ENCODE data around the gene EHBP1L1. TPM values are rescaled to one million over a fixed set of nuclear protein-coding genes. Genes with fewer than 3 reads are reported as not detected.
A peak's percentile ranks its signal among the peaks of the same experiment; 100 is the strongest.

EHBP1L1 gene
- total and polyA plus RNA-seq, 12 donors = 30.8 to 113 (median 53.9) TPM

- no peak overlapping the region for H3K27ac ChIP-seq
- ATAC-seq = no peak
- no peak overlapping the region for H3K4me3 ChIP-seq
- no peak for DNase-seq
- no peaks in the 10 kb centered on the region for H3K9me3 ChIP-seq
- TF ChIP-seq, protein P1, sequence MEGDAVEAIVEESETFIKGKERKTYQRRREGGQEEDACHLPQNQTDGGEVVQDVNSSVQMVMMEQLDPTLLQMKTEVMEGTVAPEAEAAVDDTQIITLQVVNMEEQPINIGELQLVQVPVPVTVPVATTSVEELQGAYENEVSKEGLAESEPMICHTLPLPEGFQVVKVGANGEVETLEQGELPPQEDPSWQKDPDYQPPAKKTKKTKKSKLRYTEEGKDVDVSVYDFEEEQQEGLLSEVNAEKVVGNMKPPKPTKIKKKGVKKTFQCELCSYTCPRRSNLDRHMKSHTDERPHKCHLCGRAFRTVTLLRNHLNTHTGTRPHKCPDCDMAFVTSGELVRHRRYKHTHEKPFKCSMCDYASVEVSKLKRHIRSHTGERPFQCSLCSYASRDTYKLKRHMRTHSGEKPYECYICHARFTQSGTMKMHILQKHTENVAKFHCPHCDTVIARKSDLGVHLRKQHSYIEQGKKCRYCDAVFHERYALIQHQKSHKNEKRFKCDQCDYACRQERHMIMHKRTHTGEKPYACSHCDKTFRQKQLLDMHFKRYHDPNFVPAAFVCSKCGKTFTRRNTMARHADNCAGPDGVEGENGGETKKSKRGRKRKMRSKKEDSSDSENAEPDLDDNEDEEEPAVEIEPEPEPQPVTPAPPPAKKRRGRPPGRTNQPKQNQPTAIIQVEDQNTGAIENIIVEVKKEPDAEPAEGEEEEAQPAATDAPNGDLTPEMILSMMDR (IDR thresholded peaks at IDR 0.05) = no peak
- intact Hi-C loops (cut with DNase I) = loop anchor here in 3 of 10 donors (10.0 kb wide), 3 partner anchors 82 to 362 kb away; no protein-coding TSS in a partner anchor
- H3K36me3 ChIP-seq = peaks cover 4 to 100% (median 82%) of the 10 kb centered on the region in 9 donors
- 91 to 93% methylated on average over 14 of the region's 14 CpGs for WGBS, 2 donors
- H3K4me1 ChIP-seq = peaks cover 0 to 11% (median 7%) of the 10 kb centered on the region in 9 donors
- no peaks in the 10 kb centered on the region for H3K27me3 ChIP-seq
Observed at GRCh38 chr11:65623177-65623576, 47.3 kb downstream of the EHBP1L1 start.

GRCh38 chr11:65623852-65624616 lies 48.2 kb downstream of the EHBP1L1 start:
- no peaks in the 10 kb centered on the region for H3K27me3 ChIP-seq
- no peak for DNase-seq
- H3K4me3 ChIP-seq = no peak overlapping the region
- no peak overlapping the region for H3K27ac ChIP-seq
- TF ChIP-seq, protein P1 (IDR thresholded peaks at IDR 0.05) = no peak
- 93 to 96% methylated on average over 25 of the region's 25 CpGs for WGBS, 2 donors
- H3K4me1 ChIP-seq = peaks cover 0 to 11% (median 7%) of the 10 kb centered on the region in 9 donors
- intact Hi-C loops (cut with DNase I) = loop anchor here in 3 of 10 donors (10.0 kb wide), 3 partner anchors 81 to 361 kb away; no protein-coding TSS in a partner anchor
- ATAC-seq = no peak
- no peaks in the 10 kb centered on the region for H3K9me3 ChIP-seq
- H3K36me3 ChIP-seq = peaks cover 0 to 100% (median 82%) of the 10 kb centered on the region in 9 donors

- Histone ChIP-seq H3K27me3 (no peaks in the 10 kb centered on the region), H3K27ac (no peak overlapping the region), H3K36me3 (peaks cover 0 to 100% (median 82%) of the 10 kb centered on the region in 9 donors), H3K4me3 (no peak overlapping the region), H3K4me1 (peaks cover 0 to 16% (median 7%) of the 10 kb centered on the region in 9 donors), H3K9me3 (no peaks in the 10 kb centered on the region)
- TF ChIP-seq, protein P1 (IDR thresholded peaks at IDR 0.05) = no peak
- no peak for DNase-seq
- intact Hi-C loops (cut with DNase I) = loop anchor here in 5 of 10 donors (5.0 to 10.0 kb wide), 5 partner anchors 80 to 360 kb away; no protein-coding TSS in a partner anchor
- WGBS, 2 donors = 85% methylated on average over 30 of the region's 30 CpGs
- no peak for ATAC-seq
Observed at GRCh38 chr11:65624931-65625627, 49.2 kb downstream of the EHBP1L1 start.

DNA sequence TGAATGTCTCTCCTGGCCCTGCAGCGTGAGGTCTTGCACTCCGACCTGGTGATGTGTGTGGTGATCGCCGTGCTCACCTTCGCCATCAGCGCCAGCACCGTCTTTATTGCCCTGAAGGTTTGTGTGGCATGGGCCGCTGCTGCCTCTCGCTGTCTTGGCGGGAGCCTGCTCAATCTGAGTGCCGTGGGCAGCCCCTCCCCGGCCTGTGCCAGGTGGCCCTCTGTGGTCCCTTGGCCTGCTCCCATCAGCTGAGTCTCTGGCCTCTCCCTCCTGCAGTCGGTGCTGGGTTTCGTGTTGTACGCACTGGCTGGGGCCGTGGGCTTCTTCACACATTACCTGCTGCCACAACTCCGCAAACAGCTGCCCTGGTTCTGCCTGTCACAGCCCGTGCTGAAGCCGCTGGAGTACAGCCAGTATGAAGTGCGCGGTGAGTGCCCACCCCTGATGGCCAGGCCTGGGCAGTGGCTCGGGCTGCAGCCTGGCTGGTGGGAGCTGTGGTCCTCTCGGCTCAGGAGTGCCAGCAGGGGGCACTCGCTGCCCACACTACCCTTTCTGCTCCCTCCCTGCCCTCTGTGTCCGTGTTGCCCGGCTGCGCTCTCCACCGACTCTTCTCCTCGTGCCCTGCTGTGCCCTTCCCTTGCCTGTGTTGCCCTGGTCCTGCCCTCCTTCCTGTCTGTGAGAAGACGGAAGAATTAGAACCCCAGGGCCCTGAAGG lies 49.9 kb downstream of the EHBP1L1 start:
- no peaks in the 10 kb centered on the region for H3K9me3 ChIP-seq
- ATAC-seq = peak; percentile 51 to 84 (median 78)
- DNase-seq = peak; percentile 54 to 69
- H3K36me3 ChIP-seq = peaks cover 0 to 100% (median 82%) of the 10 kb centered on the region in 9 donors
- no peaks in the 10 kb centered on the region for H3K27me3 ChIP-seq
- H3K4me1 ChIP-seq = peaks cover 0 to 22% (median 7%) of the 10 kb centered on the region in 9 donors
- H3K27ac ChIP-seq = peak overlapping the region in 1 of 10 donors; percentile 9
- intact Hi-C loops (cut with DNase I) = loop anchor here in 5 of 10 donors (5.0 to 10.0 kb wide), 5 partner anchors 79 to 359 kb away; no protein-coding TSS in a partner anchor
- 66 to 70% methylated on average over 30 of the region's 30 CpGs for WGBS, 2 donors
- H3K4me3 ChIP-seq = no peak overlapping the region
- TF ChIP-seq, protein P1 (IDR thresholded peaks at IDR 0.05) = peak; percentile 54 to 75 (median 69)
